ENCODE measurements around the gene TMEM38A. TPM values are rescaled to one million over a fixed set of nuclear protein-coding genes. Genes with fewer than 3 reads are reported as not detected.

Gene TMEM38A
- total RNA-seq, 1 experiment from 2014 or later, result 20.1 TPM

GRCh38 chr19:16615808-16616207 lies 45.1 kb upstream of the TMEM38A start:
- no TSS peak for BruUV-seq (replicated peaks)
- Mint-ChIP-seq H3K27ac (ENCODE audit: unreplicated experiment) (no peak overlapping the region), H3K27me3 (ENCODE audit: unreplicated experiment) (no peaks in the 10 kb centered on the region), H3K4me1 (ENCODE audit: low read depth, unreplicated experiment) (peaks cover 22% of the 10 kb centered on the region), H3K36me3 (ENCODE audit: insufficient read depth, unreplicated experiment) (no peaks in the 10 kb centered on the region), H3K4me3 (ENCODE audit: low read depth, unreplicated experiment) (no peak overlapping the region), H3K9me3 (ENCODE audit: low read depth, unreplicated experiment) (no peaks in the 10 kb centered on the region)
- DNase-seq, result no peak
- no peak for TF ChIP-seq CTCF (IDR thresholded peaks at IDR 0.05; ENCODE audit: unreplicated experiment)
- CTCF ChIA-PET, result interaction anchor here (0.7 kb wide), 1 partner anchor 88 kb away, joined by 3 read pairs; no protein-coding TSS in a partner anchor
- intact Hi-C loops (cut with micrococcal nuclease; ENCODE audit: unreplicated experiment), result no loop called here

DNA sequence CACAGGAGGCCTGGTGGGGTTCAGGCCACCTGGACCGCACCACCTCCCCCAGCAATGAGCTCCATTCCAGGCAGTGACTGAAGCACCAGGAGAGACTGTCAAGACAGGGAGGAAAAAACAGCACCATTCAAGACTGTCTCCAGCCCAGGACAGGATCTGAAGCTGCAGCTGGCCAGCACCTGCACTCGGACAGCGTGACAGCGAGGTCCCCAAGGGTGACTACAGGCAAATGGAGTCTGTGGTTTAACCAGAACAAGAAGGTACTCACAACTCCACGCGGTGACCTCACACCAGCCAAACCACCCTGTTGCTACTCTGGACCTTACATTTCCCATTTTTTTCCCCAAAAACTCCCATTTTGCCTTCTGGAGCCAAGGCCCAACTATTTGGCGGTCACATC lies 42.7 kb upstream of the TMEM38A start:
- H3K27ac Mint-ChIP-seq (ENCODE audit: unreplicated experiment), result no peak overlapping the region
- CTCF ChIA-PET, result no interaction called here
- H3K36me3 Mint-ChIP-seq (ENCODE audit: insufficient read depth, unreplicated experiment), result no peaks in the 10 kb centered on the region
- no peak for DNase-seq
- BruUV-seq (replicated peaks), result no TSS peak
- TF ChIP-seq CTCF (IDR thresholded peaks at IDR 0.05; ENCODE audit: unreplicated experiment), result no peak
- no peaks in the 10 kb centered on the region for H3K9me3 Mint-ChIP-seq (ENCODE audit: low read depth, unreplicated experiment)
- H3K4me3 Mint-ChIP-seq (ENCODE audit: low read depth, unreplicated experiment), result no peak overlapping the region
- intact Hi-C loops (cut with micrococcal nuclease; ENCODE audit: unreplicated experiment), result no loop called here
- no peaks in the 10 kb centered on the region for H3K27me3 Mint-ChIP-seq (ENCODE audit: unreplicated experiment)
- peaks cover 32% of the 10 kb centered on the region for H3K4me1 Mint-ChIP-seq (ENCODE audit: low read depth, unreplicated experiment)

DNA sequence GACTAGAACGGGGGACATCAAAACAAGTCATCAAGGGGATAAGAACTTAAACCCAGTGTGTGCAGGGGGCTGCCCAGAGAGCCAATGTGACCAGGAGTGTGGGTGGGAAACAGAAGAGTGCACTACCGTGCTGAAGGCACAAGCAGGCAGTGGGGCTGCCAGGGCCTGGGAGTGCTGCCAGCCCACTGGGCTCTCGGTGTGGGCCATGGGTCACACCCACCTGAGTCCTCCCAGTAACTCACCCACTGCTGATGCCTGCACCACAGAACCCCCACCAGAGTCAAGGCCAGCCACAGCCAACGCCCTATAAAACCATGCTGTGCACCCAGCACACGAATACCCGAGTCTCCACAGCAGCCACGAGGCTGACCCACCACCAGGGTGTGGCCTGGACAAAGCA lies 41.5 kb upstream of the TMEM38A start:
- intact Hi-C loops (cut with micrococcal nuclease; ENCODE audit: unreplicated experiment), result no loop called here
- BruUV-seq (replicated peaks), result no TSS peak
- H3K9me3 Mint-ChIP-seq (ENCODE audit: low read depth, unreplicated experiment), result no peaks in the 10 kb centered on the region
- peaks cover 32% of the 10 kb centered on the region for H3K4me1 Mint-ChIP-seq (ENCODE audit: low read depth, unreplicated experiment)
- H3K36me3 Mint-ChIP-seq (ENCODE audit: insufficient read depth, unreplicated experiment), result no peaks in the 10 kb centered on the region
- H3K27me3 Mint-ChIP-seq (ENCODE audit: unreplicated experiment), result no peaks in the 10 kb centered on the region
- CTCF ChIA-PET, result no interaction called here
- TF ChIP-seq CTCF (IDR thresholded peaks at IDR 0.05; ENCODE audit: unreplicated experiment), result no peak
- no peak overlapping the region for H3K27ac Mint-ChIP-seq (ENCODE audit: unreplicated experiment)
- DNase-seq, result no peak
- no peak overlapping the region for H3K4me3 Mint-ChIP-seq (ENCODE audit: low read depth, unreplicated experiment)

GRCh38 chr19:16620018-16620417 lies 40.9 kb upstream of the TMEM38A start:
- CTCF ChIA-PET, result no interaction called here
- H3K27ac Mint-ChIP-seq (ENCODE audit: unreplicated experiment), result no peak overlapping the region
- H3K9me3 Mint-ChIP-seq (ENCODE audit: low read depth, unreplicated experiment), result no peaks in the 10 kb centered on the region
- DNase-seq, result no peak
- TF ChIP-seq CTCF (IDR thresholded peaks at IDR 0.05; ENCODE audit: unreplicated experiment), result no peak
- no peaks in the 10 kb centered on the region for H3K36me3 Mint-ChIP-seq (ENCODE audit: insufficient read depth, unreplicated experiment)
- BruUV-seq (replicated peaks), result no TSS peak
- H3K4me3 Mint-ChIP-seq (ENCODE audit: low read depth, unreplicated experiment), result no peak overlapping the region
- H3K27me3 Mint-ChIP-seq (ENCODE audit: unreplicated experiment), result no peaks in the 10 kb centered on the region
- intact Hi-C loops (cut with micrococcal nuclease; ENCODE audit: unreplicated experiment), result no loop called here
- peaks cover 26% of the 10 kb centered on the region for H3K4me1 Mint-ChIP-seq (ENCODE audit: low read depth, unreplicated experiment)
